ENCODE measurements around the gene SMARCD1. TPM values are rescaled to one million over a fixed set of nuclear protein-coding genes. Genes with fewer than 3 reads are reported as not detected.

The SMARCD1 gene
- total RNA-seq, 1 experiment from 2014 or later = 152 TPM

DNA sequence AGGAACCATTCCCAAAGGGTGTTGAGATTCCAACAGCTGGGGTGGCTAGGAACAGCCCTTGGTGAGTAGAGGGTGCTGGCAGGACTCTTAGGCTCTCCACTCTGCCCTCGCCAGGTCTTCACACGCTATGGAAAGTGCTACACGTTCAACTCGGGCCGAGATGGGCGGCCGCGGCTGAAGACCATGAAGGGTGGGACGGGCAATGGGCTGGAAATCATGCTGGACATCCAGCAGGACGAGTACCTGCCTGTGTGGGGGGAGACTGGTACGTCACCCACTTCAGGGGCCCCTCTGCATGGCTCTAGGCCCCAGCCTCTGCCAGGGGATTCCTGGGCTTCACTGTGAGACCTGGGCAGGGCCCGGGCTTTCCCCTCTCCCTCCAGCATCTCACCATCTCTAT lies 8.0 kb upstream of the SMARCD1 start:
- TF ChIP-seq, protein P1, sequence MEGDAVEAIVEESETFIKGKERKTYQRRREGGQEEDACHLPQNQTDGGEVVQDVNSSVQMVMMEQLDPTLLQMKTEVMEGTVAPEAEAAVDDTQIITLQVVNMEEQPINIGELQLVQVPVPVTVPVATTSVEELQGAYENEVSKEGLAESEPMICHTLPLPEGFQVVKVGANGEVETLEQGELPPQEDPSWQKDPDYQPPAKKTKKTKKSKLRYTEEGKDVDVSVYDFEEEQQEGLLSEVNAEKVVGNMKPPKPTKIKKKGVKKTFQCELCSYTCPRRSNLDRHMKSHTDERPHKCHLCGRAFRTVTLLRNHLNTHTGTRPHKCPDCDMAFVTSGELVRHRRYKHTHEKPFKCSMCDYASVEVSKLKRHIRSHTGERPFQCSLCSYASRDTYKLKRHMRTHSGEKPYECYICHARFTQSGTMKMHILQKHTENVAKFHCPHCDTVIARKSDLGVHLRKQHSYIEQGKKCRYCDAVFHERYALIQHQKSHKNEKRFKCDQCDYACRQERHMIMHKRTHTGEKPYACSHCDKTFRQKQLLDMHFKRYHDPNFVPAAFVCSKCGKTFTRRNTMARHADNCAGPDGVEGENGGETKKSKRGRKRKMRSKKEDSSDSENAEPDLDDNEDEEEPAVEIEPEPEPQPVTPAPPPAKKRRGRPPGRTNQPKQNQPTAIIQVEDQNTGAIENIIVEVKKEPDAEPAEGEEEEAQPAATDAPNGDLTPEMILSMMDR (conservative IDR thresholded peaks at IDR 0.05) = no peak
- H3K18ac ChIP-seq (ENCODE audit: insufficient read length, low read depth, low read length) = no peak overlapping the region
- H3K4ac ChIP-seq (ENCODE audit: low read depth, low read length) = no peak overlapping the region
- Mint-ChIP-seq H3K27ac (peak overlapping the region in 1 of 3 experiments; percentile 1; a peak in 2 of 7 replicates), H3K4me3 (no peak overlapping the region), H3K4me1 (peaks cover 15 to 31% of the 10 kb centered on the region in 2 experiments), H3K36me3 (ENCODE audit: insufficient read depth in 1 of 3, low read depth in 3 of 3) (no peaks in the 10 kb centered on the region; a peak in 1 of 7 replicates), H3K9me3 (no peaks in the 10 kb centered on the region), H3K27me3 (ENCODE audit: low read depth) (peaks cover 17% of the 10 kb centered on the region)
- no peak overlapping the region for H2BK120ac ChIP-seq (ENCODE audit: low read depth, low read length, poor library complexity, severe bottlenecking)
- no peak overlapping the region for H3K14ac ChIP-seq (ENCODE audit: insufficient read depth, low read length)
- H3K23me2 ChIP-seq (ENCODE audit: insufficient read length, low read depth, low read length, poor library complexity, severe bottlenecking) = no peaks in the 10 kb centered on the region
- no peak overlapping the region for H3K27ac ChIP-seq (ENCODE audit: insufficient read length, low read depth, low read length)
- no peak overlapping the region for H2BK12ac ChIP-seq (ENCODE audit: insufficient read length, low read depth, low read length)
- no peak overlapping the region for H3K23ac ChIP-seq (ENCODE audit: insufficient read length, low read depth, low read length)
- H3K4me2 ChIP-seq (ENCODE audit: insufficient read depth, insufficient read length, low read length) = no peak overlapping the region
- no peak overlapping the region for H4K8ac ChIP-seq (replicated peaks; ENCODE audit: insufficient read length, low read depth, low read length)
- H2BK20ac ChIP-seq (ENCODE audit: low read depth, low read length, poor library complexity, severe bottlenecking) = no peak overlapping the region
- H3T11ph ChIP-seq (ENCODE audit: low read length) = no peak overlapping the region
- no CpG with 5 or more reads among the region's 12 CpGs for WGBS (ENCODE audit: extremely low coverage, insufficient read length, low lambda C conversion rate)
- no peaks in the 10 kb centered on the region for H3K4me1 ChIP-seq (ENCODE audit: insufficient read depth, low read length)
- no peak overlapping the region for H3K56ac ChIP-seq (ENCODE audit: insufficient read length, low read depth, low read length)
- H3K9me3 ChIP-seq (ENCODE audit: control insufficient read depth, low read depth, low read length) = no peaks in the 10 kb centered on the region
- H2BK5ac ChIP-seq (ENCODE audit: insufficient read length, low read length) = no peak overlapping the region
- H3K9ac ChIP-seq (ENCODE audit: extremely low read depth, insufficient read length, low read length) = no peak overlapping the region
- no peak overlapping the region for H4K91ac ChIP-seq (ENCODE audit: insufficient read length, low read depth, low read length)
- no peak overlapping the region for H2AK5ac ChIP-seq (ENCODE audit: insufficient read length, low read length)
- H3K79me1 ChIP-seq (ENCODE audit: insufficient read depth, low read depth, low read length, poor library complexity, severe bottlenecking) = no peaks in the 10 kb centered on the region
- no peak overlapping the region for H2BK15ac ChIP-seq (ENCODE audit: low read depth, low read length)
- no peak overlapping the region for H4K5ac ChIP-seq (ENCODE audit: insufficient read length, low read depth, low read length)
- H4K20me1 ChIP-seq (ENCODE audit: control insufficient read depth, insufficient read depth, insufficient read length) = no peaks in the 10 kb centered on the region
- no peaks in the 10 kb centered on the region for H3K79me2 ChIP-seq (ENCODE audit: insufficient read depth, low read length)
- DNase-seq = no peak
- H3K27me3 ChIP-seq (ENCODE audit: insufficient read depth, low read length) = no peaks in the 10 kb centered on the region
- no peak overlapping the region for H2AFZ ChIP-seq (ENCODE audit: low read length)

Measured in H9 (cell line).